GM18909 (cell line): ENCODE data around the gene THRSP.
"Not testable (repeated sequence)": the region's sequence is repeated elsewhere in the genome, so short reads cannot be mapped to it uniquely, and the experiment has no call there.

Experiments used
- ATAC-seq: cut with Tn5 transposase; IDR thresholded peaks from one replicate; pipeline ENCODE4 v1.9.1; 2021; ENCODE audit warnings: mild to moderate bottlenecking; ENCODE audit not compliant: unreplicated experiment, poor library complexity

Gene THRSP

GRCh38 chr11:78038697-78039313, 24.9 kb upstream of the THRSP start:
- ATAC-seq, result no peak

- no peak for ATAC-seq
Observed at GRCh38 chr11:78039391-78039918, 24.2 kb upstream of the THRSP start.

GRCh38 chr11:78039919-78040671, 23.6 kb upstream of the THRSP start:
- ATAC-seq, result peak; percentile 84

GRCh38 chr11:78040691-78041379, 22.8 kb upstream of the THRSP start:
- no peak for ATAC-seq

GRCh38 chr11:78041380-78041719, 22.3 kb upstream of the THRSP start:
- not testable (repeated sequence) for ATAC-seq

- no peak for ATAC-seq
Observed at GRCh38 chr11:78041843-78042440, 21.7 kb upstream of the THRSP start.

- ATAC-seq, result no peak
Observed at GRCh38 chr11:78044706-78045105, 19.0 kb upstream of the THRSP start.

- peak; percentile 60 for ATAC-seq
Observed at GRCh38 chr11:78045851-78046485, 17.7 kb upstream of the THRSP start.

- no peak for ATAC-seq
Observed at GRCh38 chr11:78046486-78046854, 17.2 kb upstream of the THRSP start.

GRCh38 chr11:78048561-78048960, 15.1 kb upstream of the THRSP start:
- no peak for ATAC-seq

GRCh38 chr11:78049348-78049747, 14.3 kb upstream of the THRSP start:
- no peak for ATAC-seq

GRCh38 chr11:78050964-78051831, 12.5 kb upstream of the THRSP start:
- no peak for ATAC-seq

- ATAC-seq, result no peak
Observed at GRCh38 chr11:78054971-78055370, 8.7 kb upstream of the THRSP start.

- no peak for ATAC-seq
Observed at GRCh38 chr11:78056093-78056492, 7.6 kb upstream of the THRSP start.

- no peak for ATAC-seq
Observed at GRCh38 chr11:78057462-78058055, 6.1 kb upstream of the THRSP start.

- ATAC-seq, result not testable (repeated sequence)
Observed at GRCh38 chr11:78059749-78060328, 3.8 kb upstream of the THRSP start.

- no peak for ATAC-seq
Observed at GRCh38 chr11:78060533-78060932, 3.1 kb upstream of the THRSP start.

GRCh38 chr11:78061088-78061920, 2.4 kb upstream of the THRSP start:
- ATAC-seq, result no peak
